Breast epithelium (tissue), 4 donors: ENCODE data around the gene RMND5B. TPM values are rescaled to one million over a fixed set of nuclear protein-coding genes. Genes with fewer than 3 reads are reported as not detected.
A peak's percentile ranks its signal among the peaks of the same experiment; 100 is the strongest.

ENCODE experiments used
- DNase-seq, 2 donors: peaks; one replicate each; pipeline ENCODE4 v3.0.0-alpha.2; 2019; ENCODE audit warnings: low spot score in 2 of 2
- H3K27ac ChIP-seq, 2 donors: fragments of 200-600 bp; sonication (generic) in 1 of 2; one replicate each; pipeline ENCODE4 v1.5.1; 2016 to 2019; ENCODE audit warnings: mild to moderate bottlenecking in 1 of 2
- H3K27me3 ChIP-seq, 2 donors: fragments of 200-600 bp; sonication (generic) in 1 of 2; one replicate each; pipeline versions ENCODE4 v1.5.1 to v1.6.0; 2017 to 2019; ENCODE audit warnings: control low read depth in 1 of 2, mild to moderate bottlenecking in 1 of 2
- H3K36me3 ChIP-seq: fragments of 200-600 bp; one replicate; pipeline ENCODE4 v1.5.1; 2019
- H3K4me1 ChIP-seq, 2 donors: fragments of 200-600 bp; sonication (generic); one replicate each; pipeline ENCODE4 v1.5.1; 2016 to 2019; ENCODE audit warnings: control low read depth in 1 of 2
- H3K4me3 ChIP-seq, 3 donors: fragments of 200-600 bp; sonication (generic); 1 replicate in 2 of 3; 2 replicates in 1 of 3; pipeline ENCODE4 v1.5.1; 2016 to 2019; ENCODE audit warnings: mild to moderate bottlenecking in 3 of 3, moderate library complexity in 2 of 3
- H3K9me3 ChIP-seq, 2 donors: fragments of 200-600 bp; sonication (generic) in 1 of 2; one replicate each; pipeline ENCODE4 v1.5.1; 2016 to 2019; ENCODE audit warnings: control low read depth in 1 of 2
- POLR2A ChIP-seq: fragments of 450-650 bp; IDR thresholded peaks from one replicate; pipeline ENCODE4 v1.6.1; 2016; ENCODE audit warnings: antibody characterized with exemption, mild to moderate bottlenecking, moderate library complexity
- POLR2AphosphoS5 ChIP-seq, 3 donors: sonication (generic); formaldehyde crosslinking; IDR thresholded peaks; one replicate each; pipeline ENCODE4 v1.6.1; 2017; ENCODE audit warnings: antibody characterized with exemption in 3 of 3
- intact Hi-C: fragments of 100-400 bp; cut with DNase I; formaldehyde crosslinking; loops from one replicate; pipeline ENCODE4 v1.15.1; 2023; ENCODE audit warnings: low total_unique reads
- total RNA-seq, 3 donors: library from RNA; depleted of rRNA; stranded (reverse); fragments of >200 nt; gene quantifications; one replicate each; pipeline ENCODE4 v1.1.0, GENCODE V29; 2016
- TF ChIP-seq, protein P1 (sequence below), 3 donors: fragments of 450-650 bp; IDR thresholded peaks; one replicate each; pipeline ENCODE4 v1.5.1; 2016 to 2017; ENCODE audit warnings: antibody characterized with exemption in 3 of 3, mild to moderate bottlenecking in 3 of 3, moderate library complexity in 3 of 3

RMND5B gene
- total RNA-seq, 3 donors from 2014 or later = 34.4 to 40.4 (median 36.3) TPM

DNA sequence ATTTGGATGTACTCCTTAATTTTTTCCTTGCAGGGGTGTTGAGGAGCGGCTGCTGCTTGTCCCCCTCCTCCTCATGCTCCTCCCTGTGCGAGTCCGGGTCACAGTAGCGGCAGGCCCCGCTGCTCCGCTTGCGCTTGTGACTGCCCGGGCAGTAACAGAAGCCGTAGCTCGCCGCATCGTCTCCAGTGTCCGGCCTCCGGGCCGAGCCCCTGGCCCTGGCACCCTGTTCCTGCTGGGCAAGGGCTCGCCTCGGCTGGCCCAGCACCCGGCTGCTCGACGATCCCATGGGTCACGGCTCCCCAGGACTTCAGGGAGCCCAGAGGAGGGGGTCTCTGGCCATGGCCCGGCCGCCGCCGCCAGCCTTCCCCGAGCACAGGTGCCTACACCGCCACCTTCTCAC, 56.2 kb downstream of the RMND5B start, which contains the start of gene GMCL2:
GMCL2 (minus strand) TSS at position 358 of the 400 bp plus-strand sequence; CDS start at position 286, 72 bp downstream.
- Histone ChIP-seq H3K4me3 (no peak within 1 kb of the TSS), H3K27ac (no peak within 1 kb of the TSS), H3K4me1 (no peaks in the 10 kb centered on the region), H3K27me3 (no peaks in the 10 kb centered on the region), H3K36me3 (no peaks in the 10 kb centered on the region), H3K9me3 (no peaks in the 10 kb centered on the region)
- TF ChIP-seq, protein P1, sequence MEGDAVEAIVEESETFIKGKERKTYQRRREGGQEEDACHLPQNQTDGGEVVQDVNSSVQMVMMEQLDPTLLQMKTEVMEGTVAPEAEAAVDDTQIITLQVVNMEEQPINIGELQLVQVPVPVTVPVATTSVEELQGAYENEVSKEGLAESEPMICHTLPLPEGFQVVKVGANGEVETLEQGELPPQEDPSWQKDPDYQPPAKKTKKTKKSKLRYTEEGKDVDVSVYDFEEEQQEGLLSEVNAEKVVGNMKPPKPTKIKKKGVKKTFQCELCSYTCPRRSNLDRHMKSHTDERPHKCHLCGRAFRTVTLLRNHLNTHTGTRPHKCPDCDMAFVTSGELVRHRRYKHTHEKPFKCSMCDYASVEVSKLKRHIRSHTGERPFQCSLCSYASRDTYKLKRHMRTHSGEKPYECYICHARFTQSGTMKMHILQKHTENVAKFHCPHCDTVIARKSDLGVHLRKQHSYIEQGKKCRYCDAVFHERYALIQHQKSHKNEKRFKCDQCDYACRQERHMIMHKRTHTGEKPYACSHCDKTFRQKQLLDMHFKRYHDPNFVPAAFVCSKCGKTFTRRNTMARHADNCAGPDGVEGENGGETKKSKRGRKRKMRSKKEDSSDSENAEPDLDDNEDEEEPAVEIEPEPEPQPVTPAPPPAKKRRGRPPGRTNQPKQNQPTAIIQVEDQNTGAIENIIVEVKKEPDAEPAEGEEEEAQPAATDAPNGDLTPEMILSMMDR (IDR thresholded peaks at IDR 0.05) = no peak
- TF ChIP-seq POLR2A = no peak
- TF ChIP-seq POLR2AphosphoS5 (IDR thresholded peaks at IDR 0.05) = no peak
- intact Hi-C loops = no loop called here
- DNase-seq = no peak

DNA sequence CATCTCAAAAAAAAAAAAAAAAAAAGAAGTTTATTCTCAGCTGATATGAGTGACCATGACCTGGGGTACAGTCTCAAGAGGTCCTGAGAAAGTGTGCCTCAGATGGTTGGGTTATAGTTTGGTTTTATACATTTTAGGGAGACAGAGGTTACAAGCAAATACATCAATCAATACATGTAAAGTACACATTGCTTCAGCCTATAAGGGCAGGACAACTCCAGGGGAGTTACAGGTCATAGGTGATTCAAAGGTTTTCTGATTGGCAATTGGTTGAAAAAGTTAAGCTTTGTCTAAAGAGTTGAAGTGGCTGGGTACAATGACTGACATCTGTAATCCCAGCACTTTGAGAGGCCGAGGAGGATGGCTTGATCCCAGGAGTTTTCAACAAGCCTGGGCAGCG, 58.6 kb downstream of the RMND5B start:
- intact Hi-C loops = no loop called here
- no peak overlapping the region for H3K27ac ChIP-seq
- H3K36me3 ChIP-seq = no peaks in the 10 kb centered on the region
- no peak overlapping the region for H3K4me3 ChIP-seq
- no peaks in the 10 kb centered on the region for H3K4me1 ChIP-seq
- no peak for DNase-seq
- no peaks in the 10 kb centered on the region for H3K9me3 ChIP-seq
- no peak for TF ChIP-seq POLR2A
- TF ChIP-seq POLR2AphosphoS5 (IDR thresholded peaks at IDR 0.05) = no peak
- TF ChIP-seq, protein P1 (IDR thresholded peaks at IDR 0.05) = no peak
- no peaks in the 10 kb centered on the region for H3K27me3 ChIP-seq

GRCh38 chr5:178191661-178192060, 60.8 kb downstream of the RMND5B start:
- no peak for DNase-seq
- Histone ChIP-seq H3K27me3 (no peaks in the 10 kb centered on the region), H3K36me3 (no peaks in the 10 kb centered on the region), H3K4me1 (no peaks in the 10 kb centered on the region), H3K9me3 (no peaks in the 10 kb centered on the region), H3K27ac (no peak overlapping the region), H3K4me3 (no peak overlapping the region)
- TF ChIP-seq POLR2AphosphoS5 (IDR thresholded peaks at IDR 0.05) = no peak
- TF ChIP-seq, protein P1 (IDR thresholded peaks at IDR 0.05) = no peak
- no peak for TF ChIP-seq POLR2A
- intact Hi-C loops = no loop called here

DNA sequence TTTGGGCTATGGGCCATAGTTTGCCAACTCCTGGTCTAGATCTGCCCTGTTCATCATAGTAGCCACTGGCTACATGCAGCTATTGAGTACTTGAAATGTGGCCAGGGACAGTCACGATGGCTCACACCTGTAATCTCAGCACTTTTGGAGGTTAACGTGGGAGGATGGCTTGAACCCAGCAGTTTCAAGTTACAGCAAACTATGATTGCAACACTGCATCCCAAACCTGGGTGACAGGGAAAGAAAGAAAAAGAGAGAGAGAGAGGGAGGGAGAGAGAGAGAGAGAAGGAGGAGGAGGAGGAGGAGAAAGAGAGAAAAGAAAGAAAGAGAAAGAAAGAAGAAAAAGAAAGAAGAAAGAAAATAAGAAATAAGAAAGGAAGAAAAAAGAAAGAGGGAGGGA, 61.4 kb downstream of the RMND5B start:
- no peaks in the 10 kb centered on the region for H3K27me3 ChIP-seq
- H3K36me3 ChIP-seq = no peaks in the 10 kb centered on the region
- intact Hi-C loops = no loop called here
- no peaks in the 10 kb centered on the region for H3K4me1 ChIP-seq
- TF ChIP-seq POLR2A (no peak), POLR2AphosphoS5 (IDR thresholded peaks at IDR 0.05) (no peak)
- TF ChIP-seq, protein P1 (IDR thresholded peaks at IDR 0.05) = no peak
- no peaks in the 10 kb centered on the region for H3K9me3 ChIP-seq
- no peak overlapping the region for H3K4me3 ChIP-seq
- no peak overlapping the region for H3K27ac ChIP-seq
- DNase-seq = no peak

- Histone ChIP-seq H3K9me3 (no peaks in the 10 kb centered on the region), H3K4me3 (no peak overlapping the region), H3K27me3 (no peaks in the 10 kb centered on the region), H3K27ac (no peak overlapping the region), H3K4me1 (no peaks in the 10 kb centered on the region), H3K36me3 (no peaks in the 10 kb centered on the region)
- intact Hi-C loops = no loop called here
- TF ChIP-seq POLR2A (no peak), POLR2AphosphoS5 (IDR thresholded peaks at IDR 0.05) (no peak)
- TF ChIP-seq, protein P1 (IDR thresholded peaks at IDR 0.05) = no peak
- DNase-seq = peak in 1 of 2 donors; percentile 43
Measured at GRCh38 chr5:178192787-178193186, 62.0 kb downstream of the RMND5B start.
